Measurements from ENCODE around the gene ACADVL. TPM values are rescaled to one million over a fixed set of nuclear protein-coding genes. Genes with fewer than 3 reads are reported as not detected.

The ACADVL gene
- total RNA-seq, 1 experiment from 2014 or later, result 205 TPM

DNA sequence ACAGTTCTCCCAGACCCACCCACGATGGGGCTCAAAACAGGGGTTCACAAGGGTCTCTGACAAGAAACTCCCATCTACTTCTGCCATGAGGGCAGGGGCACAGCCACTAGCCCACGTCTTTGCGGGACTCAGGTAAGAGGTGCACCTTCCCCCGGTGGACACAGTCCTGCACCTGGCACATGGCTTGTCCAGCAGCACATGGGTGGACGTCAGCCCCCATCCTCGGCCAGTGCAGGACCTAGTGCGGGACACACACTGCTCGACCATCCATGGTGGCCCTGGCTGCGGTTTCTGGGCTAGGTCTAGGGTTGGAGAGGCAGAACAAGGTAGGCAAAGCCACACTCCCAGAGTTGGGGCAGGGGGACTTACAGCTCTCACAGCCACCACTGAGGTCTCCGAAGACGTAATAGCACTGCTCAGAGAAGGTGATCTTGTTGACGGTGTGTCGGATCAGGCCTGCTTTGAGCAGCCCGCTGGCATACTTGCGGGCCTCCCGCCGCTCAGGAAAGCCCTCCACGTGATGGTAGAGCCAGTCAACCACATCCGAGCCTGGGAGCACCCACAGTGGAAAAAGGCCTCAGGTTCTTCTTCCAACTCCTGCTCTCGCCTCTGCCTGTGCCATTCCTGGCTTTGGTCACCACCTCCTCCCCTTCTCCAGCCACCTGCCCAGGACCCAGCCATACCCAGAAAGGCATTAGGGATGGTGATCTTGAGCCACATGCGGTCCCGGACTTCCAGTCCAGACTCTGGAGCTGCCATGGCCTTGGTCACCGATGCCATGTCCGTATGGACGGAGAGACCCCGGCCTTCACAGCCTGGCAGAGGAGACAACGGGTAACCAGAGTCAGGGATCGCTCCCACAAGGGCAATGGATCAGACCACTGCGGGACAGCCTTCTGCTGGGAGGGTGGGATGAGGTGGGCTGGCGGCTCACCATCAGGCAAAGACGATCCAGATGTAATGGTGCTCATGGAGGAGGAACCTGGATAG is 7.3 kb downstream of the ACADVL start:
- Histone ChIP-seq H3K36me3 (peaks cover 87% of the 10 kb centered on the region), H3K27ac (no peak overlapping the region), H3K4me1 (replicated peaks) (peaks cover under 1% of the 10 kb centered on the region), H3K9me3 (replicated peaks) (no peaks in the 10 kb centered on the region), H3K4me3 (no peak overlapping the region), H3K27me3 (replicated peaks) (no peaks in the 10 kb centered on the region)
- DNase-seq (ENCODE audit: low read depth in 1 of 2, low spot score in 2 of 2), result peak in 1 of 2 experiments; percentile 43

DNA sequence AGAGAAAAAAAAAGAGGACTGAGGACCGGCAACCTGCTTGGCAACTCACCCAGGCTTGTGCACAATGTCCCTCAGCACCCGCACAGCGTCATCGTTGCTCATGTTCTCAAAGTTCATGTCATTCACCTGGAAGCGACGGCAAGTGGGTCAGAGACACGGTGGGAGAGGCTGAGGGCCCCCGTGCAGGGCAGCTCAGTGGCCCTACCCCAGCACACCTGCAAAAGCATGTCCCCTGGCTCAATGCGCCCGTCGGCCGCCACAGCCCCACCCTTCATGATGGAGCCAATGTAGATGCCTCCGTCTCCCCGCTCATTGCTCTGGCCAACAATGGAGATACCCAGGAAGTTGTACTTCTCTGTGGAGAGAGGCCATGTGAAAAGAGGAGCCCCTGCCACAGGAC is 9.2 kb downstream of the ACADVL start:
- Histone ChIP-seq H3K9me3 (replicated peaks) (no peaks in the 10 kb centered on the region), H3K4me1 (replicated peaks) (peaks cover 16% of the 10 kb centered on the region), H3K27ac (no peak overlapping the region), H3K36me3 (peaks cover 72% of the 10 kb centered on the region), H3K4me3 (no peak overlapping the region), H3K27me3 (replicated peaks) (no peaks in the 10 kb centered on the region)
- DNase-seq (ENCODE audit: low read depth in 1 of 2, low spot score in 2 of 2), result no peak

DNA sequence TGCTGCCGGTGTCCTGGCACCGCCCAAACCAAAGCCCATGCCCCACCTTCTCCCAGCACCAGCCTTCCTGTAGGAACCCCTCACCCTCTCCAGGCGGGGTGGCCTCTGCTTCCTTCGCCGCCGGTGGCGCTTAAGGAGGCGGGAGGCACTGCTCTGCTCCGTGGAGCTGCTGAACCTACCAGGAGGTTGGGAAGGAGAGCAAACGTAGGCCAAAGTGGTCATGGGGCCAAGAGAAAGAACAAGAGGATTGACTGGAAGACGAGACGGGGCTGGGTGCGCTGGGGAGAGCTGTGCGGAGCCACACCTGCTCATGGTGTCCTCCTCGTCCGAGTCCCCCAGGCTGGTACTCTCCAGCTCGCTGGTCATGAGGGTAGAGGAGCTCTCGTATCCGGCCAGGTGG is 9.8 kb downstream of the ACADVL start:
- DNase-seq (ENCODE audit: low read depth in 1 of 2, low spot score in 2 of 2), result no peak
- Histone ChIP-seq H3K4me1 (replicated peaks) (peaks cover 17% of the 10 kb centered on the region), H3K9me3 (replicated peaks) (no peaks in the 10 kb centered on the region), H3K27me3 (replicated peaks) (no peaks in the 10 kb centered on the region), H3K36me3 (peaks cover 72% of the 10 kb centered on the region), H3K27ac (no peak overlapping the region), H3K4me3 (no peak overlapping the region)

DNA sequence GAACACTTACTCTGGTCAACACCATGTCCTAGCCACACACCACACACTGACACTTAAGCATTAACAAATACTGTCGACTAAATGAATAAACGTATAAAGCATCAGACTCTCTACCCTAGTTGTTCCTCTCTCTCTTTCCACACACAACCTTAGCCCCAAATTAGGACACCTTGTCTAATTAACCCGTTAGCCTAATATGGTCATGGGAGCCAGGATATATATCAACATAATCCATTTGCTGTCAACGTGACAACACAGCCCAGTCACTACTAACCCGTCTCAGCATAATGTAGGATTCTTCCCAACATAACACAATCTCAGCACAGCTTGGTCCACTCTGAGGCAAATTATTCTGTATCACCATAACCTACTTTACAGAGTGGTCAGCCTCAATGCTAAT is 12.4 kb downstream of the ACADVL start:
- no peaks in the 10 kb centered on the region for H3K9me3 ChIP-seq (replicated peaks)
- DNase-seq (ENCODE audit: low read depth in 1 of 2, low spot score in 2 of 2), result no peak
- peaks cover 73% of the 10 kb centered on the region for H3K36me3 ChIP-seq
- H3K27ac ChIP-seq, result no peak overlapping the region
- no peaks in the 10 kb centered on the region for H3K27me3 ChIP-seq (replicated peaks)
- H3K4me3 ChIP-seq, result no peak overlapping the region; the same call in 1 of the 2 replicates
- peaks cover 22% of the 10 kb centered on the region for H3K4me1 ChIP-seq (replicated peaks)

DNA sequence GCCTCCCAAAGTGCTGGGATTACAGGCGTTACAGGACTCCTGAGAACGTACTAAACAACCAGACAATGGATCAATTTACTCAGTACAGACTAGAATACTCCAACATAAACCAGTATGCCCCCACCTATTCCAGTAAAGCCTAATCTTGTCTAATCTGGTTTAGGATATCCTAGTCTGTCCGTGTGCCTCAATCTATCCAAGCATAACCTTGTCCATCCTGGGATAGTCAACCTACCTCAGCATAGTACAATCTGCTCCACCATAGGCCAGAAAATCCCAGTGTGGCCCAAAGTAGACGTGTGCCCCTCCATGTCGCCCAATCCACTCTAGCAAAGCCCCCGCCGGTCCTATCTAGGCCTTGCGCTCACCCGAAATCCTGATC is 14.0 kb downstream of the ACADVL start:
- H3K4me3 ChIP-seq, result peak overlapping the region; percentile 82
- DNase-seq (ENCODE audit: low read depth in 1 of 2, low spot score in 2 of 2), result no peak
- H3K9me3 ChIP-seq (replicated peaks), result no peaks in the 10 kb centered on the region
- no peaks in the 10 kb centered on the region for H3K27me3 ChIP-seq (replicated peaks)
- peaks cover 27% of the 10 kb centered on the region for H3K4me1 ChIP-seq (replicated peaks)
- peaks cover 61% of the 10 kb centered on the region for H3K36me3 ChIP-seq
- H3K27ac ChIP-seq, result peak overlapping the region; percentile 29

DNA sequence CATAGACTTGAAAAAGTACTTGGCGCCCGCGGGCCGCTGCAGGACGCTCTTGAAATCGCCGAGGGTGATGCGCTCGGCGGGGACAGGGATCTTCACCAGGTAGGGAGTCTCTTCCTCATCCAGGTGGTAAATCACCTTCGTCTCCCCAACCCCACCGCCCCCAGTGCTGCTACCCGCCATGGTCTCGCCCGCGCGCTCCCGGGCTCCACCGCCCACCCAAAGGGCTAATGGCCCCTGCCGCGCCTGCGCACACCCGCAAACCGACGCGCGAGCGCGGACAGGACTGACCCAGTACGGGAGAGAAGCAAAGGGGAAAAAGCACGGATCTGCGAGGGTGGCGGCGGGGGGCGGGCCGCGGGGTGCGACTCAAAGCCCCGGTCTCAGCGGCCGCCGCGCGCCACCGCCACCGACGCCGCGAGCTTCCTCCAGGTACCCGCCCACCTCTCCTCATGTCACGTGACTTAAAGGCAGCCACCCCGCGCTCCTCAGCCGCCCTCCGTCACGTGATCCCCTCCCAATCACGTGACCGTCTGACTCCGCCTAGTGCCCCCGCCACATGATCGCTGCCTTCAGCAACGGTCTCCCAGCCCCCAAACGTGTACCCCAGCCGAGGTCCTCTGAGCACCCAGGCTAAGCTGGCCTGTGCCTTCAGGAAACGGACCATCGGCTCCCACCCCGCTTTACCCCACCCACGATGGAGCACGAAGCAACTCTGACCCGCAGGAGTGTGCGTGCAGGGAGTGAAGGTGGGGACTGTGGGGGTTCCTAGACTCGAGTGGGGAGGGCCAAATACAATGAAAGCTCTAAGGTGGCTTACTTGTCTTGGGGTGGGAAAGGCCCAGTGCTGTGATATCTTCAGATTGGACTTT is 14.6 kb downstream of the ACADVL start, which contains the start of gene DVL2:
TSS of gene DVL2 (minus strand) at position 435 of the 869 bp plus-strand sequence. CDS start at position 180, 255 bp downstream.
- no peaks in the 10 kb centered on the region for H3K27me3 ChIP-seq (replicated peaks)
- peak; percentile 89 to 95 for DNase-seq (ENCODE audit: low read depth in 1 of 2, low spot score in 2 of 2)
- H3K36me3 ChIP-seq, result peaks cover 55% of the 10 kb centered on the region
- H3K4me1 ChIP-seq (replicated peaks), result peaks cover 27% of the 10 kb centered on the region
- no peaks in the 10 kb centered on the region for H3K9me3 ChIP-seq (replicated peaks)
- H3K27ac ChIP-seq, result peak within 1 kb of the TSS; percentile 29
- H3K4me3 ChIP-seq, result peak within 1 kb of the TSS; percentile 82

DNA sequence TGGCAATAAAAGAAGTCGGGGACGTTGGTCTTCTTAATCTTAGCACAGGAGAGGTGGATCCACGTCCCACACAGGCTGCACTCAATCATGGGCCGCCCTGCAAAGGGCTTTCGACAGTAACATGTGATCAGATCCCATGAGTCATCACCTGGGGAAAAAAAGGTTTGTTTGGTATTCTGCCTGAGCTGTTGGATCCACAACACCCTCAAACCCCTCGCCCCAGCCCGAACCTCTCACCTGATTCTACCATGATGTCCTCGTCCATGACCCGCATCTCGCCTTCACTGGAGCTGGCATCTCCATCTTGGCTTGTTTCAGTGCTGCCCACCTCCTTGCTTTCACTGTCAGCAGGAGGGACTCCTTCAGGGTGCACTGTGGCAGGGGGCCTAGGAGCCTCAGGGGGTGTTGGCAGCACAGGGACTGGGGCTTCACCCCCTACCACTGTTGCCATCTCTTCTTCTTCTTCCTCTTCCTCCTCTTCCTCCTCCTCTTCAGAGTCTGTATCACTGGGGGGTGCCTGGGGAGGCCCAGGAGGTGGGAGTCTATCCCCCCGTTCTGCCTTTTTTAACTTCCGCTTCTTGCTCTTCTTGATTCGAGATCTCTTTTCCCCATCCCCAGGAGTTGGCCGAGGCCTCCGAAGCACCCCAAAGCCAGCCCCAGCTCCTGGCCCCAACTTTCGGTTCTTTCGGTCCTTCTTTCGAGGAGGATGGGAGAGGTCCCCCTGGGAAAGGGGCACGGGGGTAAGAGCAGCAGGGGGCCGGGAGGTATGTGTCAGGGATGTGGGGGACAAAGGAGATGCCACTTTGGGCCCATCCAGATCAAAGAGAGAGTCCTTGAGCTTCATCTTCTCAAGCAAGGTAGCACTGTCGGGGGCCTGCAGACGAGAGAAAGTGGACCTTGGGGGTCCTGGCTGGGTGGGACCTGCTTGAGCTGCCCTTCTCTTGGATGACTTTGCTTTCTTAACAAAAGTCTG is 16.2 kb downstream of the ACADVL start:
- DNase-seq (ENCODE audit: low read depth in 1 of 2, low spot score in 2 of 2), result no peak
- H3K4me1 ChIP-seq (replicated peaks), result peaks cover 34% of the 10 kb centered on the region
- no peak overlapping the region for H3K4me3 ChIP-seq
- no peaks in the 10 kb centered on the region for H3K27me3 ChIP-seq (replicated peaks)
- no peak overlapping the region for H3K27ac ChIP-seq
- no peaks in the 10 kb centered on the region for H3K9me3 ChIP-seq (replicated peaks)
- peaks cover 52% of the 10 kb centered on the region for H3K36me3 ChIP-seq

DNA sequence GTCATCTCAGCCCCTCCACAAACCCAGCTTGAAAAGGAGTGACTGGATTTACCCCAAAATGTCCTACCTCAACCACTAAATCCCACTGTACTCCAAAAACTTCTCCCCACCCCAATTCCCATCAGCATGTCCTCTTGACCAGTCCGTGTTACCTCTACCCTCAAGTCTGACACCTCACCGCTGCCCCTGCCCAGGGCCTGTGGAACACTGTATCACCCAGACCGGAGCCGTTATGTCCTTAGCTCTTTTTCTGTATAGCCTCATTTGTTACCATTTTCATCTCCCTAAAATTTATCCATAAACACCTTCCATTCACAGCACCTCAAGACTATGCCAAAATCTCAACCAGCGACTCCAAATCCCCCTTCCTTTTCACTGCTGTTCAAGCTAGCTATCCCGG is 17.1 kb downstream of the ACADVL start:
- H3K36me3 ChIP-seq, result peaks cover 55% of the 10 kb centered on the region
- H3K27me3 ChIP-seq (replicated peaks), result no peaks in the 10 kb centered on the region
- peaks cover 39% of the 10 kb centered on the region for H3K4me1 ChIP-seq (replicated peaks)
- H3K27ac ChIP-seq, result no peak overlapping the region
- DNase-seq (ENCODE audit: low read depth in 1 of 2, low spot score in 2 of 2), result no peak
- H3K4me3 ChIP-seq, result no peak overlapping the region
- H3K9me3 ChIP-seq (replicated peaks), result no peaks in the 10 kb centered on the region

DNA sequence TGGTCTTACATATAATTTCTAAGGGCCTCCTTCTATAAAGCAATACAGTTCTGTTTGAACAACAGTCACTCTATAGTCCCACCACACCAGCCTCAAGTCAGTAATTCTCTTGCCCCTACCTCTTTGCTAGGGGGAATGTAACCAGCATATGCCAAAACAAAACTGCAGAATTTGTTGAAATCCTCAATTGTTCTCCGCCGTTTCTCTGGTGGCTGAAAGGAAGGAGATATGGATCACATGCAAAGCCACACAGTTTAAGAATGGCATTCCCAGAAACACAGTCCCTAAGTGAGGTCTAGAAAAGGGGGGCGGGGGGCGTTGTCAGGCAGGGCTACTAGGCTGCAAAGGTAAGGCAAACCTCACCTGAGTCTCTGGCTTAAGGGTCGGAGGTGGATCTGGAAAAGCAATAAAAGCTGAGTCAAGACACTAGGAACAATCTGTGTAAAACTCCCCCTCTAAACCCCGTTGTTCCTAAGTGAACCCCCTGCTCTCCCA is 17.6 kb downstream of the ACADVL start:
- Histone ChIP-seq H3K4me1 (replicated peaks) (peaks cover 36% of the 10 kb centered on the region), H3K4me3 (peak overlapping the region; percentile 51), H3K36me3 (peaks cover 51% of the 10 kb centered on the region), H3K9me3 (replicated peaks) (no peaks in the 10 kb centered on the region), H3K27me3 (replicated peaks) (no peaks in the 10 kb centered on the region), H3K27ac (peak overlapping the region; percentile 25; the same call in 1 of the 2 replicates)
- no peak for DNase-seq (ENCODE audit: low read depth in 1 of 2, low spot score in 2 of 2)

DNA sequence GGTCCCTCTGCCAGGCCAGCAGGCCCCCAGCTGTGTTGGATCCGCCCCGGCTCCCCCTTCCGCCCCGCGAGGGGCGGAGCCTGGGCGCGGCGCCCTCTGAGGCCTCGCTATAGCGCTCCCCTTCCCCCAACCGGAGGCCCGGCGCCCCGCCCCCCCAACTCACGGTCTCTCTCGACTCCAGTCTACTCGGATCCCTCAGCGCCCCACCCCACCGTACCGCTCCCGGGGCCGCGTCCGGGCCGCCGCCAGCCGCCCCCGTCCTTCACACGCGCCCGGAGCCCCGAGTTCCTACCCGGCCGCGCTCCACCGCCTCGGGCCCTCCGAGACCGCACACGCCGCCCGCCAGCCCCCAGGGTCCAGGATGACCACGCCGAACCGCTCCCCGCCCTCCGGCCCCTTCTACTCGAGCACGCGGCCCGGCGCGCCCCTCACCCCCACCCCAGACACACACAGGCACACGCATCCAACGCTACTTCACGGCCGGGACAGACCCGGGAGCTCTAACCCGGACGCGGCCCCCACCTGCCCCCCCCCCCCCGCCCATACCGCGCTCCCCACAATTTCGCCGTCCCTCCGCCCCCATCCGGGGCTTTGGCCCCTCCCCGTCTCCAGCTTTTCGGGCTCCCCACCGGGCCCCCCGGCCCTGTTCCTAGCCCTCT is 18.2 kb downstream of the ACADVL start:
- Histone ChIP-seq H3K4me1 (replicated peaks) (peaks cover 31% of the 10 kb centered on the region), H3K9me3 (replicated peaks) (no peaks in the 10 kb centered on the region), H3K4me3 (peak overlapping the region; percentile 51), H3K36me3 (peaks cover 50% of the 10 kb centered on the region), H3K27ac (peak overlapping the region; percentile 25; the same call in 1 of the 2 replicates), H3K27me3 (replicated peaks) (no peaks in the 10 kb centered on the region)
- DNase-seq (ENCODE audit: low read depth in 1 of 2, low spot score in 2 of 2), result peak; percentile 44 to 79

DNA sequence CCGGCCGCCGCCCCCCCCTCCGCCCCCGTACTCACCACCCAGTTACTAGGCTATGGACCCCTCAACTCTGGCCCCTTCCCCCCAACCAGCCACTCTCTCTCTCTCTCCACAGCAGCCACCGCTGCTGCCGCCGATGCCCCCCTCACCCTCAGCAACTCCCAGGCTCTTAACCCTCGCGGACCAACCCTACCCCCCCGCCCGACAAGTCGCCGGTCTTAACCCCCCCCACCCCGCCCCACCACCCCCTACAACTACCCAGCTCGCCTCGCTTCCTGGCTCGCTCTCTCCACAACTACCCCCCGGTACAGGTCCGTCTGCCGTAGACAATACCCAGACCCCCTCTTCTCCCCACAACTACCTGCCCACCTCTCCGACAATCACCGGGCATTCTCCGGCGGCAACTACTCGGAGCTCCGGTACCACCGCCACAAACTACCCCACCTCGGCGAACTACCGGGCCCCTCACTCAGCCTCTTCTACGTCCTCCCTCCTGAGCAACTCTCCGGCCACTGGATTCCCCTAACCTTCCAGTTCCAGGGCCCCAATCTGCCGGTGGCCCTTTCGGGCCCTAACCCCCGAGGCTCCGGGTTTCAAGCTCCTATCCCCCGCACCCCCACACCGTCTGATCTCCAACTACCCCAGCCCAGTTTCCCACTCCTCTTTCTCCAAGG is 18.8 kb downstream of the ACADVL start:
- H3K36me3 ChIP-seq, result peaks cover 56% of the 10 kb centered on the region
- DNase-seq (ENCODE audit: low read depth in 1 of 2, low spot score in 2 of 2), result no peak
- H3K27me3 ChIP-seq (replicated peaks), result no peaks in the 10 kb centered on the region
- H3K27ac ChIP-seq, result no peak overlapping the region
- H3K4me1 ChIP-seq (replicated peaks), result peaks cover 30% of the 10 kb centered on the region
- H3K9me3 ChIP-seq (replicated peaks), result no peaks in the 10 kb centered on the region
- H3K4me3 ChIP-seq, result peak overlapping the region; percentile 60

Measured in SJSA1 (cell line).